ENCODE results near the gene ETV6. TPM values are rescaled to one million over a fixed set of nuclear protein-coding genes. Genes with fewer than 3 reads are reported as not detected.

The ETV6 gene
- total and polyA plus RNA-seq, 2 of the 8 experiments (the other 6 are each of a cell fraction or from before 2014, with no cell fraction given) = 5.5 to 23.9 TPM

- H3K14ac ChIP-seq (ENCODE audit: insufficient read length) = no peak overlapping the region
- H4K5ac ChIP-seq (ENCODE audit: insufficient read length, low read depth, low read length) = no peak overlapping the region
- no peak overlapping the region for H2BK15ac ChIP-seq (ENCODE audit: low read length)
- H4K20me1 ChIP-seq (replicated peaks in 1 of 2; ENCODE audit: control insufficient read depth in 1 of 2, insufficient read depth in 2 of 2, low read length in 2 of 2) = no peaks in the 10 kb centered on the region
- H3K23ac ChIP-seq (ENCODE audit: insufficient read length) = no peak overlapping the region
- 0 out of 2 replicates have a peak, but pooled peaks cover 2% of the 10 kb centered on the region for H3K79me1 ChIP-seq (ENCODE audit: low read depth, low read length)
- H3K27ac ChIP-seq (ENCODE audit: low read depth, low read length) = no peak overlapping the region
- no peak overlapping the region for H2BK20ac ChIP-seq (ENCODE audit: low read length)
- WGBS, 2 experiments (ENCODE audit: extremely low coverage in 1 of 2, insufficient coverage in 1 of 2, insufficient read length in 1 of 2, insufficient replicate concordance in 2 of 2, low coverage in 1 of 2, low lambda C conversion rate in 2 of 2, missing lambda C conversion rate in 1 of 2) = 77% methylated on average over 3 of the region's 3 CpGs; no CpG with 5 or more reads in 1 of the 2 experiments
- no peak overlapping the region for H2AFZ ChIP-seq (ENCODE audit: low read length)
- peaks cover 2% of the 10 kb centered on the region; the same call in 1 of the 2 replicates for H3K23me2 ChIP-seq (ENCODE audit: low read depth, low read length)
- H4K8ac ChIP-seq (ENCODE audit: extremely low read depth, insufficient read depth, low read length) = no peak overlapping the region
- no peak overlapping the region for H3K9ac ChIP-seq (replicated peaks in 1 of 4; ENCODE audit: extremely low read depth in 1 of 4, low read depth in 3 of 4, low read length in 3 of 4)
- FAIRE-seq = no peak
- 0 out of 2 replicates have a peak overlapping the region, but pooled peaks have one; percentile 50 for H2BK12ac ChIP-seq (ENCODE audit: low read depth, low read length)
- H3K18ac ChIP-seq (ENCODE audit: extremely low read depth, low read length) = no peak overlapping the region
- H2BK120ac ChIP-seq (replicated peaks; ENCODE audit: low read depth, low read length) = no peak overlapping the region
- H4K91ac ChIP-seq (replicated peaks; ENCODE audit: insufficient read length, low read length) = no peak overlapping the region
- H3K36me3 ChIP-seq (ENCODE audit: control insufficient read depth in 2 of 4, insufficient read depth in 4 of 4, low read length in 3 of 4) = no peaks in the 10 kb centered on the region
- H3K79me2 ChIP-seq (ENCODE audit: control insufficient read depth in 1 of 2, insufficient read depth in 2 of 2, low read length in 2 of 2) = no peaks in the 10 kb centered on the region
- no peak overlapping the region for H2AK5ac ChIP-seq (ENCODE audit: low read depth, low read length)
- H3K9me3 ChIP-seq (ENCODE audit: insufficient read depth in 2 of 2, low read depth in 1 of 2, low read length in 1 of 2) = no peaks in the 10 kb centered on the region
- H3K4me1 ChIP-seq (replicated peaks in 1 of 4; ENCODE audit: control insufficient read depth in 3 of 4, insufficient read depth in 4 of 4, low read length in 3 of 4) = peaks cover 14 to 31% (median 19%) of the 10 kb centered on the region in 4 experiments; a peak in 6 of 7 replicates
- H3K4me3 ChIP-seq (ENCODE audit: extremely low read depth in 1 of 4, insufficient read depth in 2 of 4, low read depth in 3 of 4, low read length in 4 of 4) = no peak overlapping the region
- no peak overlapping the region for H3K4ac ChIP-seq (replicated peaks; ENCODE audit: insufficient read length, low read depth, low read length)
- no peaks in the 10 kb centered on the region for H3K27me3 ChIP-seq (replicated peaks in 1 of 4; ENCODE audit: control insufficient read depth in 3 of 4, extremely low read depth in 1 of 4, insufficient read depth in 3 of 4, low read length in 3 of 4)
- ChIA-PET POLR2A (ENCODE audit: partially characterized antibody) (interaction anchor here (0.6 to 1.0 kb wide), 5 partner anchors 8 to 218 kb away, joined by 3 to 4 read pairs (median 3); no protein-coding TSS in a partner anchor), CTCF (ENCODE audit: partially characterized antibody) (interaction anchor here (0.9 to 2.0 kb wide), 4 partner anchors 11 to 245 kb away, joined by 3 to 7 read pairs (median 3); no protein-coding TSS in a partner anchor)
- DNase-seq (ENCODE audit: low read depth in 1 of 2, low spot score in 2 of 2) = no peak
- H3K4me2 ChIP-seq (ENCODE audit: insufficient read depth in 1 of 2, low read depth in 2 of 2, low read length in 2 of 2) = peak overlapping the region; percentile 15 to 66; a peak in 2 of 4 replicates
- no peak overlapping the region for H2BK5ac ChIP-seq (ENCODE audit: low read depth, low read length)
- no peak overlapping the region for H3K56ac ChIP-seq (replicated peaks; ENCODE audit: insufficient read length, low read depth, low read length)
- TF ChIP-seq KDM5A (IDR thresholded peaks at IDR 0.05; ENCODE audit: low read length) (no peak), POLR2A (IDR thresholded peaks at IDR 0.05; ENCODE audit: control extremely low read depth in 1 of 2, low read depth in 2 of 2, low read length in 2 of 2) (no peak), JUND (IDR thresholded peaks at IDR 0.05; ENCODE audit: low read length) (no peak), CEBPB (IDR thresholded peaks at IDR 0.05; ENCODE audit: low read depth, low read length) (no peak), FOSL1 (IDR thresholded peaks at IDR 0.05; ENCODE audit: insufficient read depth, low read depth, low read length) (no peak), EZH2 (IDR thresholded peaks at IDR 0.05; ENCODE audit: low read depth, low read length, severe bottlenecking) (no peak), SAP30 (IDR thresholded peaks at IDR 0.05; ENCODE audit: insufficient read depth, insufficient replicate concordance, low read length) (no peak), TCF12 (IDR thresholded peaks at IDR 0.05; ENCODE audit: low read depth, low read length) (no peak), CBX5 (IDR thresholded peaks at IDR 0.05; ENCODE audit: low read depth, low read length) (no peak), TAF1 (IDR thresholded peaks at IDR 0.05; ENCODE audit: low read depth, low read length) (no peak), ATF2 (IDR thresholded peaks at IDR 0.05; ENCODE audit: low read length) (no peak), CHD1 (IDR thresholded peaks at IDR 0.05; ENCODE audit: low read depth, low read length) (no peak), YY1 (IDR thresholded peaks at IDR 0.05; ENCODE audit: low read depth, low read length) (no peak)
These were observed 177.1 kb downstream of the ETV6 start for GRCh38 chr12:11826574-11826973.

All from H1 (cell line).